IPS DF 6.9 (cell line): ENCODE data around the gene SLC25A25.
"Not testable (repeated sequence)": the region's sequence is repeated elsewhere in the genome, so short reads cannot be mapped to it uniquely, and the experiment has no call there.

Source experiments
- DNase-seq: peaks from one replicate; pipeline ENCODE4 v3.0.0-alpha.2; 2013; ENCODE audit warnings: low read depth, low spot score
- H3K27ac ChIP-seq: one replicate; pipeline ENCODE4 v1.5.1; 2013; ENCODE audit warnings: low read length, control low read depth
- H3K27me3 ChIP-seq: 2 replicates; pipeline ENCODE4 v1.6.1; 2013; ENCODE audit warnings: mild to moderate bottlenecking, low read length; ENCODE audit not compliant: control insufficient read depth, insufficient read depth
- H3K36me3 ChIP-seq: 2 replicates; pipeline ENCODE4 v1.6.1; 2013; ENCODE audit warnings: low read length; ENCODE audit not compliant: control insufficient read depth, insufficient read depth
- H3K4me1 ChIP-seq: 2 replicates; pipeline ENCODE4 v1.6.1; 2013; ENCODE audit warnings: low read length; ENCODE audit not compliant: control insufficient read depth, insufficient read depth
- H3K4me3 ChIP-seq: 2 replicates; pipeline ENCODE4 v1.5.1; 2013; ENCODE audit warnings: mild to moderate bottlenecking, low read length
- H3K9me3 ChIP-seq: 2 replicates; pipeline ENCODE4 v1.6.1; 2013; ENCODE audit warnings: low read length, inconsistent platforms; ENCODE audit not compliant: control insufficient read depth, insufficient read depth
- WGBS: extraction: QIAGEN DNeasy Blood & Tissue Kit; methylation state at CpG from one replicate; pipeline ENCODE4 v1.1.7; 2013; ENCODE audit warnings: mixed read lengths, missing lambda C conversion rate; ENCODE audit not compliant: insufficient read length, insufficient coverage; 5-methylcytosine and 5-hydroxymethylcytosine counted together

Gene SLC25A25

DNA sequence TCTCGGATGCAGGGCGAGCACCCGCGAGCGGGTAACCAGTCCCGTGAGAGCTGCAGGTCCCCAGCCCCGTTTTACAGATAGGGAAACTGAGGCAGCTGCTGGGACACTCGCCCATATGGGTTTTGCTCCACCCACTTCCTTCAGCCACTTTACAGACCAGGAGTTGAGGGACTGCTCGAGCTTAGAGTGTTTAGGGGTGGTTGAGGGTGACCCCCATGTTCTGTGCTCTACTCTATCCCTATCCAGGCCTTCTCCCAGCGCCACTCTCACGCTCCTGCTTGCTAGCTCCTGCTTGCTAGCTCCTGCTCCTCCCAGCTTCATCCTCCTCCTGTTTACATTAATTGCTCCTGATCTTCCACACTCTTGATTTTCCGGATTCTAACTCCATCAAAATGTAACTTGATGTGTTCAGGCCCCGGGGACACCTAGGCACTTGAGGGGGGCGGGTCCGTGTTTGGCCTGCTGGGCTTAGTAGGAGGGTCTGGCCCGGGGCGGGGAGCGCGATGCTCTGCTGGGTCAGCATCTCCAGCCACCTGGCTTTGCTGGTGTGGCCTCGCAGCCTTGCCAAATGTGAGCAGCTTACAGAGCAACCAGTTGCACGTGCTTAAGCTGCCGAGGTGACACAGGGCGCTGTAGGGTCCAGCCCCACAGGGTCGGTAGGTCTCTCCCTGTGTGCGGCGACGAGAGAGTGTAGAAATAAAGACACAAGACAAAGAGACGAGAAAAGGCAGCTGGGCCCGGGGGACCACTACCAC, 61.0 kb downstream of the SLC25A25 start:
- H3K36me3 ChIP-seq, result 0 out of 2 replicates have a peak, but pooled peaks cover 7% of the 10 kb centered on the region
- no peaks in the 10 kb centered on the region for H3K9me3 ChIP-seq
- H3K4me3 ChIP-seq, result peak overlapping the region; percentile 98
- no CpG with 5 or more reads among the region's 29 CpGs for WGBS
- no peak overlapping the region for H3K27ac ChIP-seq
- DNase-seq, result no peak
- no peaks in the 10 kb centered on the region for H3K27me3 ChIP-seq
- H3K4me1 ChIP-seq, result peaks cover 3% of the 10 kb centered on the region; the same call in 1 of the 2 replicates

DNA sequence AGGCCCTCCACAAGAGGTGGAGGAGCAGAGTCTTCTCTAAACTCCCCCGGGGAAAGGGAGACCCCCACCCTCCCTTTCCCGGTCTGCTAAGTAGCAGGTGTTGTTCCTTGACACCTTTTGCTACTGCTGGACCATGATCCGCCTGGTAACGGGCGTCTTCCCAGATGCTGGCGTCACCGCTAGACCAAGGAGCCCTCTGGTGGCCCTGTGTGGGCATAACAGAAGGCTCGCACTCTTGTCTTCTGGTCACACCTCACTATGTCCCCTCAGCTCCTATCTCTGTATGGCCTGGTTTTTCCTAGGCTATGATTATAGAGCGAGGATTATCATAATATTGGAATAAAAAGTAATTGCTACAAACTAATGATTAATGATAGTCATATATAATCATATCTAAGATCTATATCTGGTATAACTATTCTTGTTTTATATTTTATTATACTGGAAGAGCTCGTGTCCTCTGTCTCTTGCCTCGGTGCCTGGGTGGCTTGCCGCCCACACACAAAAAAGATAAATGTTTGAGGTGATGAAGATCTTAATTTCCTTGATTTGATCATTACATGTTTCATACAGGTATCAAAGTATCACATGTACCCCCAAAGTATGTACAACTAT, 62.1 kb downstream of the SLC25A25 start:
- H3K9me3 ChIP-seq, H3K4me1 ChIP-seq, DNase-seq, H3K27ac ChIP-seq, H3K4me3 ChIP-seq, H3K27me3 ChIP-seq, H3K36me3 ChIP-seq: not testable (repeated sequence)
- no CpG with 5 or more reads among the region's 12 CpGs for WGBS

DNA sequence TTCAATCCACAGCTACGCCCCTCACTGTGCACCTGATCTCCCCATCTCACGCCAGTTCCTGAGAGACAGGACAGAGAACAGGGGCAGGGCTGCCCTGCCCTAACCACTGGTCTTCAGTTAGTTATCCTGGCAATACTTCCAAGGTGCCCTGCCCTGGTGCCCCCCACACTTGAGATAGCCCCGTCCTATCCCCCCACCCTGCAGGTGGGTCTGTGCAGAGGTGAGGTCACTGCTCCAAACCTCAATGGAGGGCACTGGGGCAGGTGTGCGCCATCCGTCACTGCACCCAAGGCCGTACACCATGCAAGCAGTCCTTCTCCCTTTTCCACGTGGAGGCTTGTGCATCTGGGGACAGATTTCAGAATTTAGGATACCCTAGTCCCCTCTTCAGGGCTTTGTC, 62.6 kb downstream of the SLC25A25 start:
- WGBS, result no CpG with 5 or more reads among the region's 7 CpGs
- H3K27ac ChIP-seq, H3K27me3 ChIP-seq, DNase-seq, H3K9me3 ChIP-seq, H3K4me3 ChIP-seq, H3K4me1 ChIP-seq, H3K36me3 ChIP-seq: not testable (repeated sequence)

DNA sequence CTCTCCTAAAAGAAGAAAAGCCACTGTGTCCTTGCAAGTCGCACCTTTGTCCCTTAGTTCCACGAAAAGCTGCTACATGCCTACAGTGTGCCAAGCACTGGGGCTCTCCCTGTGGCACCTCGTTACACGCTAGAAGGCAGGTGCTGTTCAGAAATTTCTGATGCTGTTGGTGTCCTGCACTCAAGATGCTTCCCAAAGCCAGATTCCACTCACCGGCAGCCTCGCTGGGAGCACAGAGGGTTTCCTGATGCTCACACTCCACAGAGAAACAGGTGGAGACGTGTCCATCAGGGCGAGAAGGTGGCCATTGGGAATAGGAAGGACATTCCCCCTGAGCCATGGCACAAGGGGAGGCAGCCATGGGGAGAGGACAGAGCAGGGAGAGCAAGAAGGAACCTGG, 63.3 kb downstream of the SLC25A25 start:
- H3K27ac ChIP-seq, H3K4me3 ChIP-seq, H3K36me3 ChIP-seq, DNase-seq, H3K4me1 ChIP-seq, H3K27me3 ChIP-seq, H3K9me3 ChIP-seq: not testable (repeated sequence)
- WGBS, result no CpG with 5 or more reads among the region's 8 CpGs

DNA sequence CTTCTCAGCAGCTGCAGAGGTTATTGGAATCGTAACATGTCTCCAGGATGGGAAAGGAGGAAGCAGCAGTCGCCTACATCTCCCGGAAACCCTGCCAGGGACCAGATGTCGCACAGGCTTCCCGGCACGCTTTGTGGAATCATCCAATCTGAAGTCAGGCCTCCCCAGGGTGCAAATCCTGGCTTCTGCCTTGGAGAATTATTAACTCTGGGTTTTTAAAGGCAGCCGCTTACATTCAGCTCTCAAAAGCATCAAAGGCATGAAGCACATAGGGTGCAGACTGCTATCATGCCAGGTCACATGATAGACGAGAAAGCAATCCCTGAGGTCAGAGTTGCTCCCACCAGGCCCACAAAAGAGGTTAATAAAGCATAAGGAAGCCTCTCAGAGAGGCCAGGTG, 64.1 kb downstream of the SLC25A25 start:
- H3K27ac ChIP-seq, H3K4me3 ChIP-seq, H3K9me3 ChIP-seq, H3K27me3 ChIP-seq, H3K36me3 ChIP-seq, H3K4me1 ChIP-seq, DNase-seq: not testable (repeated sequence)
- no CpG with 5 or more reads among the region's 8 CpGs for WGBS

DNA sequence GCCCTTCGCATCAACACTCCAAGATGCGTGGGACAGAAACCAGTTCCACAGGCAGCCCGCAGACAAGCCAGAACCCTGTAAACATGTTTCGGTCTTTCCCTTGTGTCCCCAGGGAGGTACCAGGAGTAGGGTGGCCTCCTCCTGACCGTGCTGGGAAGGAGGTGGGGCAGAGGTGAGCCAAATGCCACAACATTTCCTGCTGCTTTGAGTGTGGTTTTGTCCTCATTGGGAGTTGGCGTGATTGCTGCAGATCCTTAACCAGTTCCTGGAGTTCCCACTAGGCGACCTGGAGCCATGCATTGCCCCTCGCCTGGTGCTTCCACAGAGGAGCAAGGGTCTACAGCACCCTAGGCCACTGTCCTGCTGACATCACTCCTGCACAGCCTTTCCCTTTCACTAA, 67.5 kb downstream of the SLC25A25 start:
- H3K27me3 ChIP-seq, DNase-seq, H3K36me3 ChIP-seq, H3K9me3 ChIP-seq, H3K27ac ChIP-seq, H3K4me1 ChIP-seq, H3K4me3 ChIP-seq: not testable (repeated sequence)
- no CpG with 5 or more reads among the region's 8 CpGs for whole genome bisulfite sequencing

DNA sequence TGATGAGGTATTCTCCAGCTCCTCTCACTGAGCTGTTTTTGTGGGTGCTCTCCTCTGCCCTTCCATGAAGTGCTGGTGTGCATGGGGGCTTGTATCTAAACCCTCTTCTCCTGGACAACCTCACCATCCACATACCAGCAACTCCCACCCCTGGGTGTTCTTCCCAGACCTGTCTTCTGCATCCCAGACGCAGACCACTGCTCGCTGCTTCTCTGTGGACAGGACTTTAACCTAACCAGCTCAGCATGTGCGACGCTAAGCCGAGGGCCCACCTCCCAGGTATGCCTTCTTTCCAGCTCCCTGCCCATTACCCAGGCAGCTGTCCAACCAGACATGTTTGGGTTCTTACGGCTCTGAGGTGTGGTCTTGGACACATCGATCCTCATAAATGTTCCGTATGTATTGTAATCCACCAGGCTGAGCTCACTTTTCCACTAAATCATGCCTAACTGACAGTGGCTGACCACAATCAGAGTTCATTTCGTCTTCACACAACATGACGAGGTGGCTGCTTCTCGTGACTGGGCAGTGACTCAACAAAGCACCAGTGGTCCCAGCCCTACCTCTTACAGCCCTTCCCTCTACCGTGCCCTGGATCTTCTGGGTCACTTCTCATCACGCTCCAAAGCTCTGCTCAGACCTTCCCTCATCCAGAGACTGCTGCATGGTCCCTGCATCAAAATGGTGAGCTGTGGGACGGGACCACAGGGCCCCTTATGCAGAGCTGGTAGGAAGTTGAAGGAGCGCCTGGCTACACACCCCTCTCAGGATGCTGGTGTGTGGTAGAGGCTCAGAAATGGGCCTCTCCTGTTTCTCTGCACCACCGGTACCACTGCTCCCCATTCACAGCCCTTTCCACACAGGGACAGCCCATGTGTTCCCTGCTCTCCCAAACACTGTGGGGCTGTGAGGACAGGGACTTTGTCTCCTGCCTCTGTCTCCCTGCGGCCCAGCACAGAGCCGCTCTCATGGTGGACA, 69.1 kb downstream of the SLC25A25 start:
- DNase-seq, result no peak
- Histone ChIP-seq H3K36me3 (no peaks in the 10 kb centered on the region), H3K9me3 (no peaks in the 10 kb centered on the region), H3K4me1 (no peaks in the 10 kb centered on the region), H3K27me3 (no peaks in the 10 kb centered on the region), H3K4me3 (no peak overlapping the region), H3K27ac (no peak overlapping the region)
- WGBS, result no CpG with 5 or more reads among the region's 18 CpGs

DNA sequence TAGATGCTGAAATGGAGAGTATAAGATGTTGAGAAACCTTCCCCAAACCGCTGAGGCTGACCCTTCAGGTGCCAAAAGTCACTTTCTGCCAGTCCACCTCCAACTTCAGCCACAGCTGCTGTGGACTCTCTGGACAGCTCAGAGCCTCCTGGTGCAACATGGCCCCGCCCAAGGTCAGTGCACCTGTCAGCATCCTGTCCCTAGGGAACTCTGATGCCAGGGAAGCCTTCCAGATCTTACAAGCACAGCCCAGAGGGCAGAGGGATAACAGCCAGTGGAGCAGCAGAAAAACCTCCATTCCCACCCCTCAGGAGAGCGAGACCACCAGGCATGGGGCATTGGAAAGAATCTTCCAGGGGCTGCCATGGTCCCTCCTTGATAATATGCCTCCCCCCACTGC, 70.0 kb downstream of the SLC25A25 start:
- H3K4me1 ChIP-seq, result no peaks in the 10 kb centered on the region
- H3K4me3 ChIP-seq, result no peak overlapping the region
- WGBS, result no CpG with 5 or more reads among the region's 3 CpGs
- H3K9me3 ChIP-seq, result no peaks in the 10 kb centered on the region
- no peak overlapping the region for H3K27ac ChIP-seq
- H3K27me3 ChIP-seq, result no peaks in the 10 kb centered on the region
- H3K36me3 ChIP-seq, result no peaks in the 10 kb centered on the region
- DNase-seq, result no peak

DNA sequence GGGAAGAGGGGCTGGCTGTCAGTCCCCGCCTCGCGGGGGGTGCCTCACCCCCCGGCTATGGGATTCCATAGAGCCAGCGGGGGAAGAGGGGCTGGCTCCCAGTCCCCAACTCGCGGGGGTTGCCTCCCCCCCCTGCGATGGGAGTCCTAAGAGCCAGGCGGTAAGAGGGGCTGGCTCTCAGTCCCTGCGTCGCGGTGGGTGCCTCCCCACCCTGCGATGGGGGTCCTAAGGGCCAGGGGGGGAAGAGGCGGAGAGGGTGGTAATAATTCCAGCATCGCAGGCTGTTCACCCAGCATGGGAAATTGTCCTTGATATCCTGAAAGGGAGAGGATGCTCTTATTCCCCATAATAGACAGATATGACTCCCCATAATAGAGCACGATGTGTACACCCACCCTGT, 71.6 kb downstream of the SLC25A25 start:
- WGBS, result no CpG with 5 or more reads among the region's 16 CpGs
- H3K4me3 ChIP-seq, result no peak overlapping the region
- H3K9me3 ChIP-seq, result no peaks in the 10 kb centered on the region
- H3K27ac ChIP-seq, result no peak overlapping the region
- no peaks in the 10 kb centered on the region for H3K27me3 ChIP-seq
- H3K4me1 ChIP-seq, result no peaks in the 10 kb centered on the region
- no peak for DNase-seq
- no peaks in the 10 kb centered on the region for H3K36me3 ChIP-seq

DNA sequence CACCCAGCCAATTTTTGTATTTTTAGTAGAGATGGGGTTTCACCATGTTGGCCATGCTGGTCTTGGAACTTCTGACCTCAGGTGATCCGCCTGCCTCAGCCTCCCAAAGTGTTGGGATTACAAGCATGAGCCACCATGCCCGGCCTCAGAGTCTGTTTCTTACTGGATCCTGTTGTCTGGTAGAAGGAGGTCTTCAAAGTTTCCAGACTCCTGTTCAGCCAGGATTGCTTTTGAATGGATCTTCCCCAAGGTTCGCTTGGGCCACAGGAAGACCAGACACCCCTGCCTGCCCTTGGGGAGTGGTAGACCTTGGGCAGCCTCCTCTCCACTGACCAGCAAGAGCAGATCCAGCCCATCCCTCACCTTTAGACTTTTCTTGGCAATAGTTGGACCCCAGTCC, 73.6 kb downstream of the SLC25A25 start:
- no peaks in the 10 kb centered on the region for H3K9me3 ChIP-seq
- WGBS, result no CpG with 5 or more reads among the region's 3 CpGs
- no peak for DNase-seq
- H3K27me3 ChIP-seq, result no peaks in the 10 kb centered on the region
- H3K4me3 ChIP-seq, result no peak overlapping the region
- H3K27ac ChIP-seq, result no peak overlapping the region
- no peaks in the 10 kb centered on the region for H3K36me3 ChIP-seq
- H3K4me1 ChIP-seq, result no peaks in the 10 kb centered on the region
